Fibroblast of lung (primary cell): ENCODE measurements around the gene NMT1.

ENCODE experiments used
- EZH2 ChIP-seq: IDR thresholded peaks from 2 replicates; pipeline ENCODE4 v1.5.1; 2012; ENCODE audit warnings: low read length, control low read depth, mild to moderate bottlenecking; ENCODE audit errors: missing control alignments
- TF ChIP-seq, protein P1 (sequence below), 2 donors: IDR thresholded peaks in 1 of 2; conservative IDR thresholded peaks in 1 of 2; 1 replicate in 1 of 2; 2 replicates in 1 of 2; pipeline ENCODE4 v1.5.1; 2011 to 2012; ENCODE audit warnings: low read length in 2 of 2, control low read depth in 1 of 2, inconsistent platforms in 1 of 2, low read depth in 1 of 2, mild to moderate bottlenecking in 1 of 2

GRCh38 chr17:45086391-45086790, 25.3 kb downstream of the NMT1 start:
- TF ChIP-seq, protein P1, sequence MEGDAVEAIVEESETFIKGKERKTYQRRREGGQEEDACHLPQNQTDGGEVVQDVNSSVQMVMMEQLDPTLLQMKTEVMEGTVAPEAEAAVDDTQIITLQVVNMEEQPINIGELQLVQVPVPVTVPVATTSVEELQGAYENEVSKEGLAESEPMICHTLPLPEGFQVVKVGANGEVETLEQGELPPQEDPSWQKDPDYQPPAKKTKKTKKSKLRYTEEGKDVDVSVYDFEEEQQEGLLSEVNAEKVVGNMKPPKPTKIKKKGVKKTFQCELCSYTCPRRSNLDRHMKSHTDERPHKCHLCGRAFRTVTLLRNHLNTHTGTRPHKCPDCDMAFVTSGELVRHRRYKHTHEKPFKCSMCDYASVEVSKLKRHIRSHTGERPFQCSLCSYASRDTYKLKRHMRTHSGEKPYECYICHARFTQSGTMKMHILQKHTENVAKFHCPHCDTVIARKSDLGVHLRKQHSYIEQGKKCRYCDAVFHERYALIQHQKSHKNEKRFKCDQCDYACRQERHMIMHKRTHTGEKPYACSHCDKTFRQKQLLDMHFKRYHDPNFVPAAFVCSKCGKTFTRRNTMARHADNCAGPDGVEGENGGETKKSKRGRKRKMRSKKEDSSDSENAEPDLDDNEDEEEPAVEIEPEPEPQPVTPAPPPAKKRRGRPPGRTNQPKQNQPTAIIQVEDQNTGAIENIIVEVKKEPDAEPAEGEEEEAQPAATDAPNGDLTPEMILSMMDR (conservative IDR thresholded peaks at IDR 0.05 in 1 of 2, IDR thresholded peaks at IDR 0.05 in 1 of 2; ENCODE audit: low read depth in 1 of 2, low read length in 2 of 2), result no peak
- TF ChIP-seq EZH2, result no peak
